ENCODE data around the gene ESPNL.
"Not testable (repeated sequence)": the region's sequence is repeated elsewhere in the genome, so short reads cannot be mapped to it uniquely, and the experiment has no call there.

The ESPNL gene

GRCh38 chr2:238100049-238100820 is at the start of gene ESPNL:
TSS of gene ESPNL (plus strand) at chr2:238100340. CDS start at chr2:238100420, 80 bp downstream.
- no peak for DNase-seq

- DNase-seq, result no peak
These were observed 46.9 kb upstream of the ESPNL start for GRCh38 chr2:238053191-238053776.

GRCh38 chr2:238055841-238056240 is 44.3 kb upstream of the ESPNL start:
- DNase-seq, result no peak

- not testable (repeated sequence) for DNase-seq
These were observed 42.2 kb upstream of the ESPNL start for GRCh38 chr2:238057696-238058575.

- DNase-seq, result no peak
These were observed 40.6 kb upstream of the ESPNL start for GRCh38 chr2:238059505-238059904.

- DNase-seq, result no peak
These were observed 40.0 kb upstream of the ESPNL start for GRCh38 chr2:238060096-238060541.

GRCh38 chr2:238060542-238061314 is 39.4 kb upstream of the ESPNL start, which contains the start of gene SCLY:
TSS of gene SCLY (plus strand) at chr2:238061001. CDS start at chr2:238061055, 54 bp downstream.
- peak; percentile 96 for DNase-seq

GRCh38 chr2:238061315-238062202 is 38.6 kb upstream of the ESPNL start:
- DNase-seq, result peak; percentile 5

- DNase-seq, result no peak
These were observed 36.5 kb upstream of the ESPNL start for GRCh38 chr2:238063414-238064189.

GRCh38 chr2:238064376-238064775 is 35.8 kb upstream of the ESPNL start:
- DNase-seq, result no peak

GRCh38 chr2:238065071-238065846 is 34.9 kb upstream of the ESPNL start:
- DNase-seq, result no peak

- DNase-seq, result no peak
These were observed 33.9 kb upstream of the ESPNL start for GRCh38 chr2:238066218-238066617.

GRCh38 chr2:238066718-238067117 is 33.4 kb upstream of the ESPNL start:
- DNase-seq, result not testable (repeated sequence)

GRCh38 chr2:238067939-238068338 is 32.2 kb upstream of the ESPNL start:
- DNase-seq, result no peak

- DNase-seq, result no peak
These were observed 31.0 kb upstream of the ESPNL start for GRCh38 chr2:238069021-238069709.

- DNase-seq, result no peak
These were observed 30.3 kb upstream of the ESPNL start for GRCh38 chr2:238069877-238070276.

- no peak for DNase-seq
These were observed 24.7 kb upstream of the ESPNL start for GRCh38 chr2:238075397-238075796.

GRCh38 chr2:238077292-238077691 is 22.8 kb upstream of the ESPNL start:
- DNase-seq, result no peak

- DNase-seq, result no peak
These were observed 20.2 kb upstream of the ESPNL start for GRCh38 chr2:238079874-238080327.

Measured in NCI-H1436 (cell line).